MV-4-11 (cell line): ENCODE results near the gene SOWAHB.

Source experiments
- DNase-seq: peaks from one replicate; lab custom pipeline; 2025; lab: John Stamatoyannopoulos, UW

The SOWAHB gene

DNA sequence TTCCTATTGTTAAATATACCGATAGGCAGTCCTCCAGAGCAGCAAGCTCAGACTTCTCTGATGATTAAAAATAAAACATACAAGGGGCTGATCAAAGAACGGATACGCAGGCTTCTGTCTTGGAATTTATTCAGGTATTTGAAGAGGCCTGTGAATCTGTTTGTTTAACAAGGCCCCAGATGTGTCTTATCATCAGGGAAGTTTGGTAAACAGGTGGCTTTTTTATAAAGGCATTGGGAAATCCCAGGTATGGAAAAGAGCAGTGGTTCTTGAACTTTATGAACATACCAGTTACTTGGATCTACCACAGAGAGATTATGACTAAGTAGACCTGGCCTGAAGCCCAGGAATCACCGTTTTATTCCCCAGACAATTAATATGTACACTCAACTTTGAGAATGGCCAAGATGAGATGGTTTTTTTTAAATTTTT lies 47.9 kb downstream of the SOWAHB start:
- DNase-seq, result no peak
